GM18951 (cell line): ENCODE data around the gene EYS.
"Not testable (repeated sequence)": the region's sequence is repeated elsewhere in the genome, so short reads cannot be mapped to it uniquely, and the experiment has no call there.

Experiments used
- POLR2A ChIP-seq: IDR thresholded peaks from 4 replicates; pipeline ENCODE4 v1.6.1; 2011; ENCODE audit warnings: mild to moderate bottlenecking; ENCODE audit not compliant: insufficient read length, insufficient read depth; ENCODE audit errors: extremely low read depth
- in situ Hi-C: fragments of 300-500 bp; cut with MboI; formaldehyde crosslinking; loops from one replicate; pipeline ENCODE4 v1.12.0; 2022; ENCODE audit warnings: low sequenced_read_pairs, mixed read lengths, inconsistent platforms; ENCODE audit not compliant: unreplicated experiment

EYS gene

GRCh38 chr6:64255000-64255399 is 1452.0 kb downstream of the EYS start:
- in situ Hi-C loops, result no loop called here
- no peak for TF ChIP-seq POLR2A

- in situ Hi-C loops, result no loop called here
- TF ChIP-seq POLR2A, result no peak
These were observed 1452.5 kb downstream of the EYS start for GRCh38 chr6:64254558-64254957.

- no peak for TF ChIP-seq POLR2A
- in situ Hi-C loops, result no loop called here
These were observed 1454.8 kb downstream of the EYS start for GRCh38 chr6:64252256-64252655.

- in situ Hi-C loops, result no loop called here
These were observed 1456.9 kb downstream of the EYS start for GRCh38 chr6:64250126-64250525.

GRCh38 chr6:64249115-64249514 is 1457.9 kb downstream of the EYS start:
- no peak for TF ChIP-seq POLR2A
- in situ Hi-C loops, result no loop called here

More at GRCh38 chr6:64250126-64250525, 1456.9 kb downstream of the EYS start:
- no peak for TF ChIP-seq POLR2A

- TF ChIP-seq POLR2A, result no peak
- in situ Hi-C loops, result no loop called here
These were observed 1463.4 kb downstream of the EYS start for GRCh38 chr6:64243618-64244017.

GRCh38 chr6:64238908-64239307 is 1468.1 kb downstream of the EYS start:
- in situ Hi-C loops, result not testable (repeated sequence)

GRCh38 chr6:64238071-64238470 is 1469.0 kb downstream of the EYS start:
- TF ChIP-seq POLR2A, result no peak
- in situ Hi-C loops, result no loop called here

GRCh38 chr6:64233746-64234145 is 1473.3 kb downstream of the EYS start:
- no peak for TF ChIP-seq POLR2A
- in situ Hi-C loops, result no loop called here

GRCh38 chr6:64231928-64232327 is 1475.1 kb downstream of the EYS start:
- in situ Hi-C loops, result no loop called here
- TF ChIP-seq POLR2A, result no peak

- no peak for TF ChIP-seq POLR2A
- in situ Hi-C loops, result no loop called here
These were observed 1476.5 kb downstream of the EYS start for GRCh38 chr6:64230530-64230929.

GRCh38 chr6:64227863-64228262 is 1479.2 kb downstream of the EYS start:
- TF ChIP-seq POLR2A, result no peak
- in situ Hi-C loops, result no loop called here

- no peak for TF ChIP-seq POLR2A
- in situ Hi-C loops, result no loop called here
These were observed 1481.5 kb downstream of the EYS start for GRCh38 chr6:64225503-64225902.

GRCh38 chr6:64224819-64225218 is 1482.2 kb downstream of the EYS start:
- TF ChIP-seq POLR2A, result no peak
- in situ Hi-C loops, result no loop called here

- in situ Hi-C loops, result no loop called here
- TF ChIP-seq POLR2A, result no peak
These were observed 1485.2 kb downstream of the EYS start for GRCh38 chr6:64221776-64222175.

- in situ Hi-C loops, result no loop called here
- no peak for TF ChIP-seq POLR2A
These were observed 1486.2 kb downstream of the EYS start for GRCh38 chr6:64220801-64221200.
